Measurements from ENCODE around the gene KIAA1549. TPM values are rescaled to one million over a fixed set of nuclear protein-coding genes. Genes with fewer than 3 reads are reported as not detected.

KIAA1549 gene
- total and polyA plus RNA-seq, 10 of the 15 experiments (the other 5 are each of a cell fraction or from before 2014, with no cell fraction given) = 0.02 to 0.82 (median 0.22) TPM

DNA sequence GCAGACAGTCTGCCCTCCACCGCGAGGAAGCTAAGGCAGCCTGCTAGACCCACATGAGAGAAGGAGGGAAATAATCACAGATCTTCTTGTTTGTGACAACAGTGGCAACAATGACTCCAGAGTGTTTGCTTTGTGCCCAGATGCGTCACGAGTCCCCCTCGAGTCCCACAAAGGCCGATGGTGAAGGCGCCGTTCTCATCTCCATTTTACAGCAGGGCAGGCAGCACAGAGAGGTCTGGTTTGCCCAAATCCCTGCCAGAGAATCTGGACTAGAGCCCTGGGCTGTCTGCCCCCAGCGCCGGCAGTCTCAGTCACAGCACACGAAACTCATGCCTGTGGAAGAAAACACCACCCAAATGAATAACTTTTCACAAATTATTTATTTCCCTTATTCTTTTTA is 38.1 kb downstream of the KIAA1549 start (continued):
- no peak for TF ChIP-seq NR2C1 (IDR thresholded peaks at IDR 0.05)
- TF ChIP-seq EP300 (IDR thresholded peaks at IDR 0.05; ENCODE audit: borderline replicate concordance in 1 of 2, control insufficient read depth in 1 of 2, low read depth in 2 of 2, low read length in 2 of 2) = no peak
- no peak for TF ChIP-seq HCFC1 (IDR thresholded peaks at IDR 0.05; ENCODE audit: low read length)

DNA sequence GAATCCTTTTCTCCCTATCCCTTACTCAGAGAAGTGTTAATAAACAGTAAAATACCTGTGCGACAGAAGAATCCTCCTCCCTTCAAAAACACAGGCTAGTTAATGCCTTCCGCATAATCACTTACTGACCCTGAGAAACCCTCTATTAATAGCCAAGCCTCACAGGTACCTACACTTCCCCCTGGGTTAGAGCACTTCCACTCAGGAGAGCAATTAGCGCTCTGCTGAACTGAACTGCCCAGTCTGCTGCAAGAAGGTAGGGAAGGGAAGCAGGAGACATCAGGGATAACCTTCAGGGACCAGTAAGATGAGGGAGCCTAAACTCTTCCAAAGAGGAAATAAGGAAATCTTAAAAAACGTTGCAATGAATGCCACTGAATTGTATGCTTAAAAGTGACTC is 39.6 kb downstream of the KIAA1549 start:
- BruUV-seq (replicated peaks) = no TSS peak
- CTCF ChIA-PET = no interaction called here
- Histone ChIP-seq H3K9ac (ENCODE audit: control insufficient read depth, insufficient read depth, low read length) (no peak overlapping the region), H3K79me2 (ENCODE audit: control insufficient read depth, insufficient read depth, low read length) (no peaks in the 10 kb centered on the region), H3K36me3 (ENCODE audit: control insufficient read depth in 2 of 2, insufficient read depth in 2 of 2, low read length in 1 of 2) (no peaks in the 10 kb centered on the region), H3K27me3 (replicated peaks in 1 of 2; ENCODE audit: control insufficient read depth in 2 of 2, insufficient read depth in 2 of 2, low read length in 1 of 2) (peaks cover 2% of the 10 kb centered on the region in 2 experiments; a peak in 1 of 4 replicates), H3K27ac (ENCODE audit: control insufficient read depth, insufficient read depth) (no peak overlapping the region), H2AFZ (ENCODE audit: control insufficient read depth, low read depth, low read length) (no peak overlapping the region), H3K9me3 (replicated peaks; ENCODE audit: control insufficient read depth, insufficient read depth, low read length) (no peaks in the 10 kb centered on the region), H3K4me2 (ENCODE audit: control insufficient read depth, insufficient read depth) (no peak overlapping the region), H3K4me3 (no peak overlapping the region), H3K4me1 (ENCODE audit: control insufficient read depth, insufficient read depth, low read length) (no peaks in the 10 kb centered on the region), H4K20me1 (ENCODE audit: control insufficient read depth, insufficient read depth) (no peaks in the 10 kb centered on the region)
- no peak for ATAC-seq
- SMC1A ChIA-PET (ENCODE audit: uncharacterized antibody, unreplicated experiment) = no interaction called here
- in situ Hi-C loops (cut with MboI) (no loop called here), intact Hi-C loops (cut with micrococcal nuclease; ENCODE audit: unreplicated experiment) (no loop called here)
- RAD21 ChIA-PET (ENCODE audit: unreplicated experiment) = no interaction called here
- DNase-seq (ENCODE audit: low read depth, low spot score) = no peak
- POLR2A ChIA-PET = no interaction called here
- WGBS (ENCODE audit: insufficient coverage, insufficient replicate concordance, low lambda C conversion rate, missing lambda C conversion rate) = 59% methylated on average over 4 of the region's 4 CpGs
- TF ChIP-seq MTA2 (IDR thresholded peaks at IDR 0.05; ENCODE audit: low read depth) (no peak), SUZ12 (IDR thresholded peaks at IDR 0.05; ENCODE audit: unreplicated experiment) (no peak), MXI1 (IDR thresholded peaks at IDR 0.05; ENCODE audit: low read depth, low read length) (no peak), HCFC1 (IDR thresholded peaks at IDR 0.05; ENCODE audit: low read length) (no peak), CREM (IDR thresholded peaks at IDR 0.05; ENCODE audit: low read depth) (no peak), PRDM15 (CRISPR knock-in tag; IDR thresholded peaks at IDR 0.05) (no peak), FOS (IDR thresholded peaks at IDR 0.05; ENCODE audit: borderline replicate concordance, extremely low read depth, insufficient read length) (no peak), JUND (IDR thresholded peaks at IDR 0.05; ENCODE audit: low read depth, low read length) (no peak)
- TF ChIP-seq, protein P1, sequence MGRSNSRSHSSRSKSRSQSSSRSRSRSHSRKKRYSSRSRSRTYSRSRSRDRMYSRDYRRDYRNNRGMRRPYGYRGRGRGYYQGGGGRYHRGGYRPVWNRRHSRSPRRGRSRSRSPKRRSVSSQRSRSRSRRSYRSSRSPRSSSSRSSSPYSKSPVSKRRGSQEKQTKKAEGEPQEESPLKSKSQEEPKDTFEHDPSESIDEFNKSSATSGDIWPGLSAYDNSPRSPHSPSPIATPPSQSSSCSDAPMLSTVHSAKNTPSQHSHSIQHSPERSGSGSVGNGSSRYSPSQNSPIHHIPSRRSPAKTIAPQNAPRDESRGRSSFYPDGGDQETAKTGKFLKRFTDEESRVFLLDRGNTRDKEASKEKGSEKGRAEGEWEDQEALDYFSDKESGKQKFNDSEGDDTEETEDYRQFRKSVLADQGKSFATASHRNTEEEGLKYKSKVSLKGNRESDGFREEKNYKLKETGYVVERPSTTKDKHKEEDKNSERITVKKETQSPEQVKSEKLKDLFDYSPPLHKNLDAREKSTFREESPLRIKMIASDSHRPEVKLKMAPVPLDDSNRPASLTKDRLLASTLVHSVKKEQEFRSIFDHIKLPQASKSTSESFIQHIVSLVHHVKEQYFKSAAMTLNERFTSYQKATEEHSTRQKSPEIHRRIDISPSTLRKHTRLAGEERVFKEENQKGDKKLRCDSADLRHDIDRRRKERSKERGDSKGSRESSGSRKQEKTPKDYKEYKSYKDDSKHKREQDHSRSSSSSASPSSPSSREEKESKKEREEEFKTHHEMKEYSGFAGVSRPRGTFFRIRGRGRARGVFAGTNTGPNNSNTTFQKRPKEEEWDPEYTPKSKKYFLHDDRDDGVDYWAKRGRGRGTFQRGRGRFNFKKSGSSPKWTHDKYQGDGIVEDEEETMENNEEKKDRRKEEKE (IDR thresholded peaks at IDR 0.05) = no peak
- FAIRE-seq = no peak
